Gastroesophageal sphincter (tissue), 4 donors: ENCODE results near the gene CDC42BPA. TPM values are rescaled to one million over a fixed set of nuclear protein-coding genes. Genes with fewer than 3 reads are reported as not detected.

Experiments used
- ATAC-seq: fragments of 150-250 bp; one replicate; pipeline ENCODE4 v1.9.1; 2016; ENCODE audit warnings: mild to moderate bottlenecking, moderate library complexity
- H3K27ac ChIP-seq, 4 donors: fragments of 200-600 bp; sonication (generic) in 3 of 4; 1 replicate in 3 of 4; 2 replicates in 1 of 4; pipeline ENCODE4 v1.5.1; 2016 to 2019
- H3K27me3 ChIP-seq: fragments of 200-600 bp; sonication (generic); one replicate; pipeline ENCODE4 v1.5.1; 2019
- H3K36me3 ChIP-seq, 2 donors: fragments of 200-600 bp; sonication (generic); one replicate each; pipeline ENCODE4 v1.5.1; 2019; ENCODE audit warnings: control low read depth in 1 of 2
- H3K4me1 ChIP-seq, 3 donors: fragments of 200-600 bp; sonication (generic); 1 replicate in 2 of 3; 2 replicates in 1 of 3; pipeline ENCODE4 v1.5.1; 2016 to 2019; ENCODE audit warnings: control low read depth in 2 of 3
- H3K4me3 ChIP-seq, 2 donors: fragments of 200-600 bp; sonication (generic); one replicate each; pipeline ENCODE4 v1.5.1; 2019; ENCODE audit warnings: mild to moderate bottlenecking in 1 of 2, moderate library complexity in 1 of 2
- H3K9me3 ChIP-seq, 3 donors: fragments of 200-600 bp; sonication (generic); one replicate each; pipeline ENCODE4 v1.5.1; 2017 to 2019; ENCODE audit warnings: control low read depth in 2 of 3
- EP300 ChIP-seq: sonication (generic); formaldehyde crosslinking; IDR thresholded peaks from one replicate; pipeline ENCODE4 v1.6.1; 2017; ENCODE audit warnings: antibody characterized with exemption, mild to moderate bottlenecking
- POLR2A ChIP-seq, 2 donors: fragments of 450-650 bp; IDR thresholded peaks; one replicate each; pipeline ENCODE4 v1.6.1; 2017; ENCODE audit warnings: antibody characterized with exemption in 2 of 2, mild to moderate bottlenecking in 2 of 2, moderate library complexity in 1 of 2
- POLR2AphosphoS5 ChIP-seq: sonication (generic); formaldehyde crosslinking; IDR thresholded peaks from one replicate; pipeline ENCODE4 v1.6.1; 2017; ENCODE audit warnings: antibody characterized with exemption
- WGBS, 2 donors: methylation state at CpG; one replicate each; pipeline ENCODE4 v1.1.5; 2018; ENCODE audit warnings: low coverage in 1 of 2; 5-methylcytosine and 5-hydroxymethylcytosine counted together
- total RNA-seq, 4 donors: library from RNA; depleted of rRNA; stranded (reverse); fragments of >200 nt; gene quantifications; one replicate each; pipeline ENCODE4 v1.1.0, GENCODE V29; 2016
- TF ChIP-seq, protein P1 (sequence below), 4 experiments: fragments of 200-600 bp in 2 of 4; fragments of 450-650 bp in 2 of 4; sonication (generic) in 1 of 4; IDR thresholded peaks; one replicate each; pipeline ENCODE4 v1.5.1; 2017 to 2019; ENCODE audit warnings: antibody characterized with exemption in 4 of 4, mild to moderate bottlenecking in 2 of 4, moderate library complexity in 2 of 4

The CDC42BPA gene
- total RNA-seq, 4 donors from 2014 or later: 60.7 to 92.1 (median 74.1) TPM

DNA sequence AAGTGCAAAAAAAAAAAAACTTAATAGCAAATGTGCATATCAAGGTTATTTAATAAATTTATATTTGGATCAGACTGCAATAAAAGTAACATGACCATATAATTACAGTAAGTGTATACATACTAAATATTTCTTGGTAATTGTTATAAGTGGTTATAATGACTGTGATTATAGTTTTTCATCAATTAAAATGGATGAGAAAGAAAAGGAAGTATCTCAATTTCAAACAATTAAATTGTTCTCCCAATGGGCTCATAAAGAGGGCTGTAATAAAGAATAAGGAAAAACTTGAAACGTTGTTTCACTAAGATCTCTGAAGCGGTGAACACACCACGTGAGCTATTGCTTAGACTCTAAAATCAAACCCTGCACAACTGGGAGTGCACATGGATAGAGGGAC lies 104.1 kb downstream of the CDC42BPA start:
- TF ChIP-seq, protein P1, sequence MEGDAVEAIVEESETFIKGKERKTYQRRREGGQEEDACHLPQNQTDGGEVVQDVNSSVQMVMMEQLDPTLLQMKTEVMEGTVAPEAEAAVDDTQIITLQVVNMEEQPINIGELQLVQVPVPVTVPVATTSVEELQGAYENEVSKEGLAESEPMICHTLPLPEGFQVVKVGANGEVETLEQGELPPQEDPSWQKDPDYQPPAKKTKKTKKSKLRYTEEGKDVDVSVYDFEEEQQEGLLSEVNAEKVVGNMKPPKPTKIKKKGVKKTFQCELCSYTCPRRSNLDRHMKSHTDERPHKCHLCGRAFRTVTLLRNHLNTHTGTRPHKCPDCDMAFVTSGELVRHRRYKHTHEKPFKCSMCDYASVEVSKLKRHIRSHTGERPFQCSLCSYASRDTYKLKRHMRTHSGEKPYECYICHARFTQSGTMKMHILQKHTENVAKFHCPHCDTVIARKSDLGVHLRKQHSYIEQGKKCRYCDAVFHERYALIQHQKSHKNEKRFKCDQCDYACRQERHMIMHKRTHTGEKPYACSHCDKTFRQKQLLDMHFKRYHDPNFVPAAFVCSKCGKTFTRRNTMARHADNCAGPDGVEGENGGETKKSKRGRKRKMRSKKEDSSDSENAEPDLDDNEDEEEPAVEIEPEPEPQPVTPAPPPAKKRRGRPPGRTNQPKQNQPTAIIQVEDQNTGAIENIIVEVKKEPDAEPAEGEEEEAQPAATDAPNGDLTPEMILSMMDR (IDR thresholded peaks at IDR 0.05): no peak
- no peak for TF ChIP-seq POLR2A (IDR thresholded peaks at IDR 0.05)
- no peaks in the 10 kb centered on the region for H3K4me1 ChIP-seq
- 77 to 88% methylated on average over 3 of the region's 3 CpGs for WGBS, 2 donors
- H3K9me3 ChIP-seq: no peaks in the 10 kb centered on the region
- H3K36me3 ChIP-seq: peaks cover 0 to 10% of the 10 kb centered on the region in 2 donors
- H3K27ac ChIP-seq: no peak overlapping the region
- H3K4me3 ChIP-seq: no peak overlapping the region
- H3K27me3 ChIP-seq: no peaks in the 10 kb centered on the region
- no peak for ATAC-seq

DNA sequence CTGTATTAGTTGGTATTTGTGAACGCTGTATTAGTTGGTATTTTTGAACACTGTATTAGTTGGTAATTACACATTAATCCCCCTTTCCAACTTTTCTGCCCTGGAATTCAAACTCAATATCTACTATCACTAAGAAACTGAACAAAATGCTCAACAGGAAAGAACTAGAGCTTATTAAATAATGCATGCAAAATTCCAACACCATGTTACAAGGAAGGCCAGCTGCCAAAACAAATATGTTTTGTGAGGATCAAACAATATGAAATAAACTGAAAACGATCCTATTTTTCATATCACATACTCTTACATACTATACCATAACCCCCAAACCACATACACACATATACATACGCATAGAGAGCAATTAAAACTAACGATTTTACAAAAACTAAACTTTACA lies 104.9 kb downstream of the CDC42BPA start:
- no peaks in the 10 kb centered on the region for H3K4me1 ChIP-seq
- WGBS, 2 donors: 81 to 86% methylated on average over 4 of the region's 4 CpGs
- H3K9me3 ChIP-seq: no peaks in the 10 kb centered on the region
- peaks cover 0 to 10% of the 10 kb centered on the region in 2 donors for H3K36me3 ChIP-seq
- H3K27ac ChIP-seq: no peak overlapping the region
- ATAC-seq: no peak
- no peak overlapping the region for H3K4me3 ChIP-seq
- H3K27me3 ChIP-seq: no peaks in the 10 kb centered on the region
- TF ChIP-seq POLR2A (IDR thresholded peaks at IDR 0.05) (no peak), EP300 (no peak), POLR2AphosphoS5 (no peak)
- TF ChIP-seq, protein P1 (IDR thresholded peaks at IDR 0.05): no peak

DNA sequence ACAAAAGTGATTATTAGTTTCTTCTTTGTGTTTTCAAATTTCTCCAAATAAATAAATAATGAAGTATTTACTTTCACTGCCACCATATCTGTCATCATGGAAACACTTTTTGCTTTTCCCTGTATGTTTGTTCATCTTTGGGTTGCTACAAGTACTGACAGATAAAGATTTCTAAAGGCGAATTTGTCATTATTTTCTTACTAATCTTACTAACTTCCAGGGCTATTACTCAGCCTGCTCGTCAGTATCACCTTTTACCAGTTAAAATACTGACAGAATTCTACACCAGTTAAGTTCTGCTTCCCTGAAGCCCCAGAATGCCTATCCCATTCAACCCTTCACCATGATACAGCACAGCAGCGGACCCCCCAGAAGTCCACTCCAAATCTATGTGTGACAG lies 106.1 kb downstream of the CDC42BPA start:
- Histone ChIP-seq H3K4me3 (no peak overlapping the region), H3K9me3 (no peaks in the 10 kb centered on the region), H3K27me3 (no peaks in the 10 kb centered on the region), H3K4me1 (no peaks in the 10 kb centered on the region), H3K27ac (no peak overlapping the region), H3K36me3 (peaks cover 0 to 10% of the 10 kb centered on the region in 2 donors)
- TF ChIP-seq EP300 (no peak), POLR2A (IDR thresholded peaks at IDR 0.05) (no peak), POLR2AphosphoS5 (no peak)
- TF ChIP-seq, protein P1 (IDR thresholded peaks at IDR 0.05): no peak
- WGBS, 2 donors: 79 to 100% methylated on average over 2 to 3 of the region's 3 CpGs
- no peak for ATAC-seq

DNA sequence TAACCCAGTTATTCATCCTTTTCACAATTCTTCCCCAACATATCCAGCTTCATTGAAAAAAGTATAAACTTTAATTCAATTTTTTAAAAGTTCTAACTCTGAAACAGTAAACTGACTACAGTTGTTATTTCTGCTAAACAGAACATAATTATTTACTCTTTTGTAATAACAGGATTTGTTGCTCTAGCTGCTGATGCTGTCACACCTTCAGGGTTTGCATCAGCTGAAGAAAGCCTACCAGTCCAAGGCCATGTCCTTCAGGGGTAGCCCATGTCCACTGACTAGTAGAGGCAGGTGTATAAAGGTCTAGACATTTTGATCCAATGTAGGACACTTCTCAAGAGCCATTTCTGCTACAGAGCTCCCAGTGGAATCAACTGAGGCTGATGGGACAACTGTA lies 107.7 kb downstream of the CDC42BPA start:
- no peaks in the 10 kb centered on the region for H3K9me3 ChIP-seq
- H3K27me3 ChIP-seq: no peaks in the 10 kb centered on the region
- H3K4me3 ChIP-seq: no peak overlapping the region
- H3K36me3 ChIP-seq: peaks cover 0 to 10% of the 10 kb centered on the region in 2 donors
- TF ChIP-seq, protein P1 (IDR thresholded peaks at IDR 0.05): no peak
- no peak for TF ChIP-seq POLR2A (IDR thresholded peaks at IDR 0.05)
- TF ChIP-seq EP300: no peak
- TF ChIP-seq POLR2AphosphoS5: no peak
- H3K4me1 ChIP-seq: no peaks in the 10 kb centered on the region
- ATAC-seq: no peak
- no peak overlapping the region for H3K27ac ChIP-seq

DNA sequence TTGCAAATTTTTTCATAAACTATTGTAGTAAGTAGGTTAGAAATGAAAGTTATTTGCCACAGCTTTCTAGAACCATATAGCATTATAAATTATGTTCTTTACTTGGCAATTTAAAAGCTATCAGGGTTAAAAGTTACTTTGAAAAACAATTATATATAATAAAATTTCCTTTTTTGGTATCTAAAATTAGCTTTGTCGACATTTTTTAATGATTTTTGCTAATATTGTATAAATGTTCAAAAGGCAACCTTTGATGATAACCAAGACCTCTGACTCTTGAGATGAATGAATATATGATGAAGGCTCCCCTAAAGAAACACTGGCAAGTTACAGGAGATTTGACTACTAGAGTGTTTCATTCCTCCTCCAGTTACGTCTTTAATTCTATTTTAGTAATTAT lies 121.2 kb downstream of the CDC42BPA start:
- TF ChIP-seq EP300 (no peak), POLR2A (IDR thresholded peaks at IDR 0.05) (no peak), POLR2AphosphoS5 (no peak)
- TF ChIP-seq, protein P1 (IDR thresholded peaks at IDR 0.05): no peak
- Histone ChIP-seq H3K36me3 (peaks cover 0 to 6% of the 10 kb centered on the region in 2 donors), H3K27me3 (no peaks in the 10 kb centered on the region), H3K4me3 (no peak overlapping the region), H3K4me1 (peaks cover 0 to 4% (median 0%) of the 10 kb centered on the region in 3 donors), H3K27ac (no peak overlapping the region), H3K9me3 (no peaks in the 10 kb centered on the region)
- no peak for ATAC-seq
- 86 to 91% methylated on average over 1 to 2 of the region's 2 CpGs for WGBS, 2 donors
